ENCODE measurements around the gene PRAMEF5. TPM values are rescaled to one million over a fixed set of nuclear protein-coding genes. Genes with fewer than 3 reads are reported as not detected.

The PRAMEF5 gene
- total and polyA plus RNA-seq, 9 donors: not detected

Other genes starting within 250 kb of the PRAMEF5 start
- gene PRAMEF27, start 197.6 kb upstream of the PRAMEF5 start, total RNA-seq: not detected
- not detected for gene PRAMEF27, start 197.6 kb upstream of the PRAMEF5 start, polyA plus RNA-seq (ENCODE audit: insufficient read depth in 1 of 8, insufficient read length in 8 of 8, low replicate concordance in 1 of 8)
- not detected for gene HNRNPCL3, start 193.4 kb upstream of the PRAMEF5 start, total RNA-seq
- gene HNRNPCL3, start 193.4 kb upstream of the PRAMEF5 start, polyA plus RNA-seq (ENCODE audit: insufficient read depth in 1 of 8, insufficient read length in 8 of 8, low replicate concordance in 1 of 8): not detected
- gene PRAMEF25, start 183.4 kb upstream of the PRAMEF5 start, total RNA-seq: not detected
- not detected for gene PRAMEF25, start 183.4 kb upstream of the PRAMEF5 start, polyA plus RNA-seq (ENCODE audit: insufficient read depth in 1 of 8, insufficient read length in 8 of 8, low replicate concordance in 1 of 8)
- gene HNRNPCL2, start 137.3 kb upstream of the PRAMEF5 start, total RNA-seq: not detected
- under 1 TPM in 1 of 8 donors, not detected in 7; 0.14 TPM for gene HNRNPCL2, start 137.3 kb upstream of the PRAMEF5 start, polyA plus RNA-seq (ENCODE audit: insufficient read depth in 1 of 8, insufficient read length in 8 of 8, low replicate concordance in 1 of 8)
- not detected for gene PRAMEF26, start 98.2 kb upstream of the PRAMEF5 start, total RNA-seq
- not detected for gene PRAMEF26, start 98.2 kb upstream of the PRAMEF5 start, polyA plus RNA-seq (ENCODE audit: insufficient read depth in 1 of 8, insufficient read length in 8 of 8, low replicate concordance in 1 of 8)
- gene HNRNPCL4, start 88.6 kb upstream of the PRAMEF5 start, total RNA-seq: not detected
- gene HNRNPCL4, start 88.6 kb upstream of the PRAMEF5 start, polyA plus RNA-seq (ENCODE audit: insufficient read depth in 1 of 8, insufficient read length in 8 of 8, low replicate concordance in 1 of 8): under 1 TPM in 4 of 8 donors, not detected in 4; 0.19 to 0.42 (median 0.26) TPM
- gene PRAMEF9, start 82.3 kb upstream of the PRAMEF5 start, total RNA-seq: not detected
- not detected for gene PRAMEF9, start 82.3 kb upstream of the PRAMEF5 start, polyA plus RNA-seq (ENCODE audit: insufficient read depth in 1 of 8, insufficient read length in 8 of 8, low replicate concordance in 1 of 8)
- not detected for gene PRAMEF13, start 52.8 kb upstream of the PRAMEF5 start, total RNA-seq
- not detected for gene PRAMEF13, start 52.8 kb upstream of the PRAMEF5 start, polyA plus RNA-seq (ENCODE audit: insufficient read depth in 1 of 8, insufficient read length in 8 of 8, low replicate concordance in 1 of 8)
- gene PRAMEF18, start 28.0 kb upstream of the PRAMEF5 start, total RNA-seq: not detected
- not detected for gene PRAMEF18, start 28.0 kb upstream of the PRAMEF5 start, polyA plus RNA-seq (ENCODE audit: insufficient read depth in 1 of 8, insufficient read length in 8 of 8, low replicate concordance in 1 of 8)
- not detected for gene PRAMEF8, start 30.9 kb downstream of the PRAMEF5 start, total RNA-seq
- gene PRAMEF8, start 30.9 kb downstream of the PRAMEF5 start, polyA plus RNA-seq (ENCODE audit: insufficient read depth in 1 of 8, insufficient read length in 8 of 8, low replicate concordance in 1 of 8): not detected
- not detected for gene PRAMEF33, start 49.3 kb downstream of the PRAMEF5 start, total RNA-seq
- gene PRAMEF33, start 49.3 kb downstream of the PRAMEF5 start, polyA plus RNA-seq (ENCODE audit: insufficient read depth in 1 of 8, insufficient read length in 8 of 8, low replicate concordance in 1 of 8): under 1 TPM in 1 of 8 donors, not detected in 7; 0.13 TPM
- not detected for gene PRAMEF15, start 61.4 kb downstream of the PRAMEF5 start, total RNA-seq
- gene PRAMEF15, start 61.4 kb downstream of the PRAMEF5 start, polyA plus RNA-seq (ENCODE audit: insufficient read depth in 1 of 8, insufficient read length in 8 of 8, low replicate concordance in 1 of 8): not detected
- not detected for gene PRAMEF14, start 92.9 kb downstream of the PRAMEF5 start, total RNA-seq
- not detected for gene PRAMEF14, start 92.9 kb downstream of the PRAMEF5 start, polyA plus RNA-seq (ENCODE audit: insufficient read depth in 1 of 8, insufficient read length in 8 of 8, low replicate concordance in 1 of 8)
- not detected for gene PRAMEF19, start 117.7 kb downstream of the PRAMEF5 start, total RNA-seq
- not detected for gene PRAMEF19, start 117.7 kb downstream of the PRAMEF5 start, polyA plus RNA-seq (ENCODE audit: insufficient read depth in 1 of 8, insufficient read length in 8 of 8, low replicate concordance in 1 of 8)
- gene PRAMEF17, start 135.4 kb downstream of the PRAMEF5 start, total RNA-seq: not detected
- not detected for gene PRAMEF17, start 135.4 kb downstream of the PRAMEF5 start, polyA plus RNA-seq (ENCODE audit: insufficient read depth in 1 of 8, insufficient read length in 8 of 8, low replicate concordance in 1 of 8)
- not detected for gene PRAMEF20, start 156.3 kb downstream of the PRAMEF5 start, total RNA-seq
- not detected for gene PRAMEF20, start 156.3 kb downstream of the PRAMEF5 start, polyA plus RNA-seq (ENCODE audit: insufficient read depth in 1 of 8, insufficient read length in 8 of 8, low replicate concordance in 1 of 8)